Prostate gland (tissue), 2 donors: ENCODE results near the gene EPB41L2. TPM values are rescaled to one million over a fixed set of nuclear protein-coding genes. Genes with fewer than 3 reads are reported as not detected.
"Not testable (repeated sequence)": the region's sequence is repeated elsewhere in the genome, so short reads cannot be mapped to it uniquely, and the experiment has no call there.

ENCODE experiments used
- DNase-seq: peaks from one replicate; pipeline ENCODE4 v3.0.0-alpha.2; 2019; ENCODE audit warnings: low spot score
- H3K27ac ChIP-seq, 2 donors: fragments of 200-600 bp; sonication (generic); 2 replicates each; pipeline ENCODE4 v1.5.1; 2017 to 2019
- H3K27me3 ChIP-seq: fragments of 200-600 bp; sonication (generic); replicated peaks from 2 replicates; pipeline ENCODE4 v1.5.1; 2019; ENCODE audit not compliant: insufficient read depth
- H3K36me3 ChIP-seq, 2 donors: fragments of 200-600 bp; sonication (generic); 1 replicate in 1 of 2; 2 replicates in 1 of 2; pipeline versions ENCODE4 v1.5.1 to v1.8.1; 2017 to 2019
- H3K4me1 ChIP-seq: fragments of 200-600 bp; sonication (generic); replicated peaks from 2 replicates; pipeline ENCODE4 v1.5.1; 2019
- H3K4me3 ChIP-seq, 2 donors: fragments of 200-600 bp; sonication (generic); 2 replicates each; pipeline ENCODE4 v1.5.1; 2017 to 2019
- H3K9me3 ChIP-seq: fragments of 200-600 bp; sonication (generic); 2 replicates; pipeline ENCODE4 v1.5.1; 2017
- CTCF ChIP-seq, 4 experiments: fragments of 200-600 bp in 2 of 4; fragments of 450-650 bp in 2 of 4; sonication (generic) in 2 of 4; IDR thresholded peaks; 1 replicate in 3 of 4; 2 replicates in 1 of 4; pipeline ENCODE4 v1.5.1; 2016 to 2019; ENCODE audit warnings: antibody characterized with exemption in 4 of 4, mild to moderate bottlenecking in 2 of 4, moderate library complexity in 2 of 4
- POLR2A ChIP-seq: fragments of 450-650 bp; IDR thresholded peaks from one replicate; pipeline ENCODE4 v1.6.1; 2016; ENCODE audit warnings: antibody characterized with exemption, mild to moderate bottlenecking
- POLR2AphosphoS5 ChIP-seq: sonication (generic); formaldehyde crosslinking; IDR thresholded peaks from one replicate; pipeline ENCODE4 v1.6.1; 2017; ENCODE audit warnings: antibody characterized with exemption
- WGBS: methylation state at CpG from one replicate; pipeline ENCODE4 v1.1.5; 2018; 5-methylcytosine and 5-hydroxymethylcytosine counted together
- intact Hi-C: fragments of 100-400 bp; cut with DNase I; formaldehyde crosslinking; loops from one replicate; pipeline ENCODE4 v1.14.2; 2022
- total RNA-seq, 2 donors: library from RNA; depleted of rRNA; stranded (reverse); fragments of >200 nt; gene quantifications; one replicate each; pipeline ENCODE4 v1.1.0, GENCODE V29; 2016

EPB41L2 gene
- total RNA-seq, 2 donors from 2014 or later, result 11.9 to 105 TPM

- TF ChIP-seq POLR2A (no peak), POLR2AphosphoS5 (no peak), CTCF (IDR thresholded peaks at IDR 0.05) (no peak)
- no peak for DNase-seq
- Histone ChIP-seq H3K9me3 (no peaks in the 10 kb centered on the region), H3K4me3 (no peak overlapping the region), H3K27me3 (no peaks in the 10 kb centered on the region), H3K4me1 (no peaks in the 10 kb centered on the region), H3K27ac (no peak overlapping the region), H3K36me3 (no peaks in the 10 kb centered on the region)
- intact Hi-C loops, result no loop called here
- WGBS, result 66% methylated on average over 5 of the region's 5 CpGs
Observed at GRCh38 chr6:131101911-131102680, 39.1 kb upstream of the EPB41L2 start.

GRCh38 chr6:131096786-131097185 lies 33.7 kb upstream of the EPB41L2 start:
- Histone ChIP-seq H3K9me3 (no peaks in the 10 kb centered on the region), H3K27me3 (peaks cover 3% of the 10 kb centered on the region), H3K36me3 (no peaks in the 10 kb centered on the region), H3K4me3 (no peak overlapping the region), H3K27ac (no peak overlapping the region), H3K4me1 (no peaks in the 10 kb centered on the region)
- TF ChIP-seq POLR2AphosphoS5 (no peak), CTCF (IDR thresholded peaks at IDR 0.05) (no peak), POLR2A (no peak)
- 64% methylated on average over 3 of the region's 3 CpGs for WGBS
- DNase-seq, result no peak
- intact Hi-C loops, result no loop called here

- Histone ChIP-seq H3K27ac (no peak overlapping the region), H3K36me3 (no peaks in the 10 kb centered on the region), H3K4me1 (no peaks in the 10 kb centered on the region), H3K27me3 (peaks cover 3% of the 10 kb centered on the region), H3K9me3 (no peaks in the 10 kb centered on the region), H3K4me3 (no peak overlapping the region)
- intact Hi-C loops, result no loop called here
- TF ChIP-seq POLR2A (no peak), CTCF (IDR thresholded peaks at IDR 0.05) (no peak), POLR2AphosphoS5 (no peak)
- DNase-seq, result no peak
- WGBS, result 94% methylated on average over 1 of the region's 1 CpG
Observed at GRCh38 chr6:131093334-131093733, 30.3 kb upstream of the EPB41L2 start.

GRCh38 chr6:131091944-131092343 lies 28.9 kb upstream of the EPB41L2 start:
- H3K27me3 ChIP-seq, DNase-seq, H3K4me3 ChIP-seq, H3K9me3 ChIP-seq, H3K36me3 ChIP-seq, H3K4me1 ChIP-seq, H3K27ac ChIP-seq, intact Hi-C loops: not testable (repeated sequence)
- WGBS, result 94% methylated on average over 7 of the region's 7 CpGs

GRCh38 chr6:131090339-131090738 lies 27.3 kb upstream of the EPB41L2 start:
- intact Hi-C loops, result not testable (repeated sequence)
- WGBS, result 90% methylated on average over 3 of the region's 3 CpGs

GRCh38 chr6:131084982-131085381 lies 21.9 kb upstream of the EPB41L2 start:
- TF ChIP-seq POLR2AphosphoS5 (no peak), POLR2A (no peak), CTCF (IDR thresholded peaks at IDR 0.05) (no peak)
- Histone ChIP-seq H3K9me3 (peaks cover 6% of the 10 kb centered on the region), H3K27ac (no peak overlapping the region), H3K4me1 (no peaks in the 10 kb centered on the region), H3K4me3 (no peak overlapping the region), H3K36me3 (no peaks in the 10 kb centered on the region), H3K27me3 (peaks cover 1% of the 10 kb centered on the region)
- intact Hi-C loops, result no loop called here
- 100% methylated on average over 2 of the region's 2 CpGs for WGBS
- DNase-seq, result no peak

More at GRCh38 chr6:131090339-131090738, 27.3 kb upstream of the EPB41L2 start:
- not testable (repeated sequence) for H3K4me1 ChIP-seq, H3K27ac ChIP-seq, H3K4me3 ChIP-seq, H3K27me3 ChIP-seq, H3K36me3 ChIP-seq, H3K9me3 ChIP-seq, DNase-seq
